A549 treated with Hydrocortisone at 1 μM for 4 hours (cell line): ENCODE data around the gene UPK2. TPM values are rescaled to one million over a fixed set of nuclear protein-coding genes. Genes with fewer than 3 reads are reported as not detected.

ENCODE experiments used
- total RNA-seq: library from RNA; stranded (reverse); fragments of 200-300 nt; extraction: Qiagen RNA extraction; gene quantifications from 5 replicates; pipeline ENCODE4 v1.2.3, GENCODE V29; 2022

Gene UPK2
- 0.55 to 1.2 TPM (median 1.1 TPM) in 5 replicates for total RNA-seq

GRCh38 chr11:118956094-118956846 is at the start of gene UPK2:
UPK2 (plus strand) TSS chr11:118956298; CDS start chr11:118956351, 53 bp downstream.

GRCh38 chr11:118971646-118972045 is 15.5 kb downstream of the UPK2 start, which contains the start of gene FOXR1:
FOXR1 (plus strand) TSS chr11:118971761; CDS start chr11:118971932, 171 bp downstream.

GRCh38 chr11:118997627-118998387 is 41.7 kb downstream of the UPK2 start, which contains the start of gene CENATAC:
CENATAC (plus strand) TSS chr11:118998138; CDS start chr11:118998198, 60 bp downstream.

Other genes starting within 250 kb of the UPK2 start
- gene DDX6, start 165.1 kb upstream of the UPK2 start, total RNA-seq: 21.7 to 38.8 TPM (median 22.8 TPM) in 5 replicates
- gene CXCR5, start 72.4 kb upstream of the UPK2 start, total RNA-seq: 0.05 to 0.24 TPM (median 0.17 TPM) in 5 replicates
- 165 to 204 TPM (median 178 TPM) in 5 replicates for gene BCL9L, start 30.4 kb upstream of the UPK2 start, total RNA-seq
- not detected in 5 replicates for gene FOXR1, start 15.5 kb downstream of the UPK2 start, total RNA-seq
- gene CENATAC, start 41.8 kb downstream of the UPK2 start, total RNA-seq: 11.1 to 16.4 TPM (median 11.9 TPM) in 5 replicates
- gene RPS25, start 62.0 kb downstream of the UPK2 start, total RNA-seq: 798 to 951 TPM (median 825 TPM) in 5 replicates
- 56.3 to 65.9 TPM (median 58.0 TPM) in 5 replicates for gene TRAPPC4, start 62.5 kb downstream of the UPK2 start, total RNA-seq
- 11.3 to 11.9 TPM (median 11.6 TPM) in 5 replicates for gene SLC37A4, start 74.6 kb downstream of the UPK2 start, total RNA-seq
- 44.3 to 48.8 TPM (median 45.3 TPM) in 5 replicates for gene HYOU1, start 100.9 kb downstream of the UPK2 start, total RNA-seq
- 12.3 to 13.6 TPM (median 12.5 TPM) in 5 replicates for gene VPS11, start 111.5 kb downstream of the UPK2 start, total RNA-seq
- gene HMBS, start 128.6 kb downstream of the UPK2 start, total RNA-seq: 43.9 to 48.8 TPM (median 45.8 TPM) in 5 replicates
- 31.5 to 39.9 TPM (median 37.0 TPM) in 5 replicates for gene DPAGT1, start 145.6 kb downstream of the UPK2 start, total RNA-seq
- gene C2CD2L, start 151.0 kb downstream of the UPK2 start, total RNA-seq: 4.8 to 6.5 TPM (median 5.2 TPM) in 5 replicates
- gene HINFP, start 165.3 kb downstream of the UPK2 start, total RNA-seq: 8.6 to 11.7 TPM (median 9.3 TPM) in 5 replicates
- gene ABCG4, start 192.8 kb downstream of the UPK2 start, total RNA-seq: 0.26 to 0.40 TPM (median 0.33 TPM) in 5 replicates
- 9.7 to 12.0 TPM (median 10.7 TPM) in 5 replicates for gene NLRX1, start 212.4 kb downstream of the UPK2 start, total RNA-seq
- gene NHERF4, start 229.2 kb downstream of the UPK2 start, total RNA-seq: 0.15 to 0.30 TPM (median 0.23 TPM) in 4 of 5 replicates, not detected in the other